Type B pancreatic cell (in vitro differentiated cells): ENCODE measurements around the gene WNK2. TPM values are rescaled to one million over a fixed set of nuclear protein-coding genes. Genes with fewer than 3 reads are reported as not detected.

Experiments
- DNase-seq: peaks from one replicate; pipeline ENCODE4 v3.0.0; 2021; ENCODE audit warnings: mixed read lengths; ENCODE audit not compliant: unreplicated experiment; ENCODE audit errors: extremely low spot score
- H3K27ac Mint-ChIP-seq: 2 replicates; pipeline ENCODE4 v1.8.0; 2021; ENCODE audit warnings: mild to moderate bottlenecking, mixed read lengths
- H3K27me3 Mint-ChIP-seq: 2 replicates; pipeline ENCODE4 v1.8.0; 2021; ENCODE audit warnings: mixed read lengths
- H3K36me3 Mint-ChIP-seq: 2 replicates; pipeline ENCODE4 v1.8.0; 2021; ENCODE audit warnings: mixed read lengths
- H3K4me1 Mint-ChIP-seq: one replicate; pipeline ENCODE4 v1.8.0; 2021; ENCODE audit warnings: mixed read lengths; ENCODE audit not compliant: unreplicated experiment
- H3K4me3 Mint-ChIP-seq: 2 replicates; pipeline ENCODE4 v1.8.0; 2021; ENCODE audit warnings: mild to moderate bottlenecking, mixed read lengths
- H3K9me3 Mint-ChIP-seq: 2 replicates; pipeline ENCODE4 v1.8.0; 2021; ENCODE audit warnings: mixed read lengths
- total RNA-seq: library from RNA; stranded (reverse); gene quantifications from 2 replicates; pipeline ENCODE4 v1.2.1, GENCODE V29; 2021; ENCODE audit warnings: low replicate concordance
- TF ChIP-seq, protein P1 (sequence below): fragments of 200-600 bp; sonication (generic); conservative IDR thresholded peaks from 2 replicates; pipeline ENCODE4 v1.5.0; 2021; ENCODE audit warnings: antibody characterized with exemption, mild to moderate bottlenecking

Gene WNK2
- total RNA-seq, 1 donor from 2014 or later: 75.5 TPM

DNA sequence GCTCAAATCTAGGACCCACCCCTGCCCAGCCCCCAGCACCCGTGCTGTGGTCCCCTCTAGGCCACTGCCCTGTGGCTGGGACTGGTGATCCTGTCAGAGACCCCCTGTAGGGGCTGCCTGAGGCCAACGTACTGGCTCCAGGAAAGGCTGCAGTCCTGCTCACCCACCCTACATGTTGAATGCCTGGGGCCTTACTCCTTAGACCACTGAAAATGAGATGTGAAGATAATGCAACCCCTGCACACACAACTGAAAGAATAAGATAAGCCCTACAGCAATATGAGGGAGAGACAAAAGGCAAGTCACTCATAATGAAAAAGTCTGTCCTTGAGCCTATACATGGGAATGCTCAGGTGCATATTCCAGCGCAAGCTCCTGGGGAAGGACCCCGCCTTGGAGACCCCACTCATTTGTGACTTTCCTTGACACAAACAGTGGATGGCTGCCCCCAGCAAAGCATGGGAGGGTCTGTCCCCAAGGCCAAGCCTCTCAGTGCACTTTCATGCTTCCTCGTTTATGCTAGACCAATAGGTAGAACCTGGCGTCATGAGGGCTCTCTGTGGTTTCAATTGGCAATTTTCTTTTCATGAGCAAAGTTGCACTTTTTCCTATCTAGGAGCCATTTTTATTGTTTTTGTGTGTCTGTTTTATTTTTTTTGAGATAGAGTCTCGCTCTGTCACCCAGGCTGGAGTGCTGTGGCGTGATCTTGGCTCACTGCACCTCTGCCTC lies 12.5 kb upstream of the WNK2 start:
- Mint-ChIP-seq H3K4me3 (no peak overlapping the region), H3K27ac (no peak overlapping the region), H3K4me1 (peaks cover 16% of the 10 kb centered on the region), H3K27me3 (no peaks in the 10 kb centered on the region), H3K36me3 (no peaks in the 10 kb centered on the region), H3K9me3 (no peaks in the 10 kb centered on the region)
- DNase-seq: no peak
- TF ChIP-seq, protein P1, sequence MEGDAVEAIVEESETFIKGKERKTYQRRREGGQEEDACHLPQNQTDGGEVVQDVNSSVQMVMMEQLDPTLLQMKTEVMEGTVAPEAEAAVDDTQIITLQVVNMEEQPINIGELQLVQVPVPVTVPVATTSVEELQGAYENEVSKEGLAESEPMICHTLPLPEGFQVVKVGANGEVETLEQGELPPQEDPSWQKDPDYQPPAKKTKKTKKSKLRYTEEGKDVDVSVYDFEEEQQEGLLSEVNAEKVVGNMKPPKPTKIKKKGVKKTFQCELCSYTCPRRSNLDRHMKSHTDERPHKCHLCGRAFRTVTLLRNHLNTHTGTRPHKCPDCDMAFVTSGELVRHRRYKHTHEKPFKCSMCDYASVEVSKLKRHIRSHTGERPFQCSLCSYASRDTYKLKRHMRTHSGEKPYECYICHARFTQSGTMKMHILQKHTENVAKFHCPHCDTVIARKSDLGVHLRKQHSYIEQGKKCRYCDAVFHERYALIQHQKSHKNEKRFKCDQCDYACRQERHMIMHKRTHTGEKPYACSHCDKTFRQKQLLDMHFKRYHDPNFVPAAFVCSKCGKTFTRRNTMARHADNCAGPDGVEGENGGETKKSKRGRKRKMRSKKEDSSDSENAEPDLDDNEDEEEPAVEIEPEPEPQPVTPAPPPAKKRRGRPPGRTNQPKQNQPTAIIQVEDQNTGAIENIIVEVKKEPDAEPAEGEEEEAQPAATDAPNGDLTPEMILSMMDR: no peak

DNA sequence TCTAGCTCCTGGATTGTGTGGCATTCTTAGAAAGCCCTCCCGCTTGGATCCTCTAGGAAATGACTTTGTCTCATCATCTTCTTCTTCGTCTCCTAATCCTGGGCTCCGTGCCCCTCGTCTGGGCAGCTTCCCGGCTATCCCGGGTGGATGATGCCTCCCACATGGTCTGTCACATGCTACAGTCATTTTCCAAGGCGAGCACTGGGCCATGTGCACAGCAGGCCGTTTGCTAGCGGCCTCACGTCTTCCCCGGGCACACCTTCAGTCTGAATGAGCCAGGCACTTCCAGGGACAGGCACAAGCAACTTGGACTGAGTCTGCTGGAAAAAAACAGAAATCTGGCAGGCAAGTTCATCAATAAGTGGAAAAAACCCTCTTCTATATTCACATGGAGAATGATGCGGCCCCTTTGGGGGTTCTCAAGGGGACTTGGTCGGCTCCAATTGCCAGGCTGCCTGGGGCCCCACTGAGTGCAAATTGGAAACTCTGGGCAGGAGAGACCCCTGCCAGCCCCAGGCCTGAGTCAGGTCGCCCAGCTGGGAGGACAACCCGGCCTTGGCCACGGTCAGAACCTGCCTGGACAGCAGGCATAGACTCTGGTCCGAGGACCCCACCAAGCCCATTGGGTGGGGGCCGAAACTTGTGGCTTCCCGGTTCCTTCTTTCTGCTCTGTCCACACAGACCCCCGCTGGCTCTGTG lies 11.1 kb upstream of the WNK2 start:
- Mint-ChIP-seq H3K4me1 (peaks cover 16% of the 10 kb centered on the region), H3K36me3 (no peaks in the 10 kb centered on the region), H3K9me3 (no peaks in the 10 kb centered on the region), H3K4me3 (no peak overlapping the region), H3K27ac (no peak overlapping the region), H3K27me3 (no peaks in the 10 kb centered on the region)
- DNase-seq: no peak
- TF ChIP-seq, protein P1: no peak

DNA sequence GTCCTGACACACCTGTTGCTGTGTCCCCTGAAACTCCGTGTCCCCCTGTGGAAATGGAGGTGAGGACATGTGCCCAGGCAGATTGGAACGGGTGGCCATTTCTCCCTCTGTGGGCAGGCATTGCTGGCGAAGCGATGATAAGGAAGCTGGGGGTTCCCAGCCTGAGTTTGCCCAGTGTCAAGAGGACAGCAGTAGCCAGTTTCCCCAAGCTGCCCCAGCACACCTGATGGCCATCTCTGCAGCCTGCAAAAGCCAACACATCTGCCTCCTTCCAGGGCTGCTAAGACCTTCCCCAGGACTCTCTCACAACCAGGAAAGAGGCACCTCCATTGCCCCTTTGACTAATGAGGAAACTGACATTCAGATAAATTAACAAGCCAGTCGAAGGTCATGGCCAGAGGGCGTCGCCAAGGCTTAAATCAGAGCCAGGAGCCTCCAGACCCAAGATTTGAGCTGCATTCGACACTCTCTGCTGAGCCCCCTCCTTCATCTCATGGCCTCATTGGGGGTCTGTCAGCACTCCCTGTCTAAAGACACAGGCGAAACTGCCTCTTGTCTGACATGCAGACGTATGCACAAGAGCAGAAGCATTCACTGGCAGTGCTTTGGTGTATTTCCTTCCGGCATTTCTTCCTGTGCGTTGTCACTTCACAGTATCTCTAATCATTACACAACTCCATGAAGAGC lies 10.4 kb upstream of the WNK2 start:
- H3K36me3 Mint-ChIP-seq: no peaks in the 10 kb centered on the region
- H3K4me1 Mint-ChIP-seq: peaks cover 16% of the 10 kb centered on the region
- no peaks in the 10 kb centered on the region for H3K9me3 Mint-ChIP-seq
- H3K27ac Mint-ChIP-seq: peak overlapping the region; percentile 58
- no peaks in the 10 kb centered on the region for H3K27me3 Mint-ChIP-seq
- TF ChIP-seq, protein P1: no peak
- DNase-seq: no peak
- H3K4me3 Mint-ChIP-seq: peak overlapping the region; percentile 45

DNA sequence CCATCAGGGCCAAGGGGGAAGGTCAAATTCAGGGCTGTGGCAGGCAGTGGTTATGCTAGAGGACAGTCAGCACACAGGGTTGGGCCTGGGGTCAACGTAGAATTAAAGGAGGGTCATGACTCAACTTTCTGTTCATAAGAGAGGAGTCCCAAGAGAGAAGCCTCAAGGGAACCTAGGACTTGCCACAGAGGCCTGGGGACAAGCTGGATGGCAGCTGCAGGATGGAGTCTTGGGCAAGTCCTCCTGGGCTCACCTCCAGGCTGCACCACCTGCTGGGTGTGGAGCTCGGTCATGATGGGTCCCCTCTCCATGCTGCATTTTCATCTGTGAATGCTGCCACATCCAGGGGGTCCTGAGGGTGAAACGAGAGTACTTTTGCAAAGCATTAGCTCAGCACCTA lies 9.0 kb upstream of the WNK2 start:
- Mint-ChIP-seq H3K27ac (no peak overlapping the region), H3K4me3 (no peak overlapping the region), H3K27me3 (no peaks in the 10 kb centered on the region), H3K9me3 (no peaks in the 10 kb centered on the region), H3K4me1 (peaks cover 16% of the 10 kb centered on the region), H3K36me3 (no peaks in the 10 kb centered on the region)
- TF ChIP-seq, protein P1: no peak
- no peak for DNase-seq

DNA sequence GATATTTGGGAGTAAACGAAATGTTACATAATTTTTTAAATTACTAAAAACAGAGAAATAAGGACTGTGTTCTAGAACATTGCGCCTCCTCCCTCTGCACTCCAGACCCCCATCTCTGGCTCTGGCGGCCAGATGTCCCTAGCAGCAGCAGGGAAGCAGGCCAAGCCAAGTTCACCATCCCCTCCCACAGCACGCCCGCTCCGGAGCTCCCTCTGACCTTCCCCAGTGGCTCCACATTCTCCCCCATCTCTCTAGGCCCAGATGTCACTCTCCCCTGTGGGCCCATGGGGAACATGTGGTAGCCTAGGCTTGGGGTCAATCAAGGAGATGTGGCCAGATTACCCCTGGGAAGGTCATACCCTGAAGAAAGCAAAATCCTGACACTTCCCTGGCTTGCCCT lies 6.3 kb upstream of the WNK2 start:
- DNase-seq: no peak
- no peaks in the 10 kb centered on the region for H3K9me3 Mint-ChIP-seq
- no peak overlapping the region for H3K27ac Mint-ChIP-seq
- TF ChIP-seq, protein P1: no peak
- H3K4me3 Mint-ChIP-seq: no peak overlapping the region
- H3K27me3 Mint-ChIP-seq: peaks cover 16% of the 10 kb centered on the region
- H3K4me1 Mint-ChIP-seq: peaks cover 14% of the 10 kb centered on the region
- H3K36me3 Mint-ChIP-seq: no peaks in the 10 kb centered on the region
